CD8-positive, alpha-beta memory T cell (primary cell): ENCODE measurements around the gene RIN3. TPM values are rescaled to one million over a fixed set of nuclear protein-coding genes. Genes with fewer than 3 reads are reported as not detected.
A peak's percentile ranks its signal among the peaks of the same experiment; 100 is the strongest.

ENCODE experiments used
- CTCF ChIA-PET: fragments of 350-600 bp; sonication (Branson Sonifier 250); formaldehyde crosslinking; loops from one replicate; lab custom pipeline; 2021; ENCODE audit warnings: antibody characterized with exemption; lab: Charles Lee
- POLR2A ChIA-PET: fragments of 350-600 bp; sonication (Branson Sonifier 250); formaldehyde crosslinking; loops from one replicate; lab custom pipeline; 2021; ENCODE audit warnings: antibody characterized with exemption; lab: Charles Lee
- DNase-seq, 5 donors: peaks; one replicate each; pipeline versions ENCODE4 v3.0.0 to v3.0.0-alpha.2; 2020 to 2022; ENCODE audit warnings: mixed read lengths in 1 of 5
- H3K27ac ChIP-seq: one replicate; pipeline ENCODE4 v1.7.0; 2013; ENCODE audit warnings: low read depth, mild to moderate bottlenecking, low read length, moderate library complexity
- H3K27me3 ChIP-seq: 2 replicates; pipeline ENCODE4 v1.7.0; 2013; ENCODE audit warnings: low read length, mild to moderate bottlenecking; ENCODE audit not compliant: insufficient read depth, poor library complexity, severe bottlenecking
- H3K36me3 ChIP-seq: 2 replicates; pipeline ENCODE4 v1.7.0; 2013; ENCODE audit warnings: mild to moderate bottlenecking, low read length, moderate library complexity; ENCODE audit not compliant: insufficient read depth
- H3K4me1 ChIP-seq: 2 replicates; pipeline ENCODE4 v1.7.0; 2013; ENCODE audit warnings: mild to moderate bottlenecking, low read length, moderate library complexity; ENCODE audit not compliant: insufficient read depth
- H3K4me3 ChIP-seq: 2 replicates; pipeline ENCODE4 v1.7.0; 2013; ENCODE audit warnings: mild to moderate bottlenecking, low read length
- H3K9me3 ChIP-seq: 2 replicates; pipeline ENCODE4 v1.7.0; 2013; ENCODE audit warnings: mild to moderate bottlenecking, low read length
- H3K27ac Mint-ChIP-seq, 8 donors: one replicate each; pipeline ENCODE4 v1.8.0; 2020 to 2021; ENCODE audit warnings: mixed read lengths in 8 of 8, mild to moderate bottlenecking in 6 of 8, inconsistent platforms in 3 of 8, moderate library complexity in 3 of 8
- H3K27me3 Mint-ChIP-seq, 2 donors: one replicate each; pipeline ENCODE4 v1.8.0; 2020 to 2021; ENCODE audit warnings: mixed read lengths in 2 of 2, mild to moderate bottlenecking in 1 of 2, moderate library complexity in 1 of 2
- H3K36me3 Mint-ChIP-seq, 3 donors: one replicate each; pipeline ENCODE4 v1.8.0; 2020 to 2021; ENCODE audit warnings: mixed read lengths in 3 of 3, inconsistent platforms in 1 of 3, mild to moderate bottlenecking in 1 of 3
- H3K4me1 Mint-ChIP-seq, 3 donors: one replicate each; pipeline ENCODE4 v1.8.0; 2020 to 2021; ENCODE audit warnings: mixed read lengths in 3 of 3, inconsistent platforms in 1 of 3, mild to moderate bottlenecking in 1 of 3
- H3K4me3 Mint-ChIP-seq, 7 donors: one replicate each; pipeline ENCODE4 v1.8.0; 2020 to 2021; ENCODE audit warnings: mixed read lengths in 7 of 7, mild to moderate bottlenecking in 6 of 7, moderate library complexity in 4 of 7, inconsistent platforms in 2 of 7
- H3K9me3 Mint-ChIP-seq, 5 donors: one replicate each; pipeline ENCODE4 v1.8.0; 2020 to 2022; ENCODE audit warnings: mixed read lengths in 5 of 5, mild to moderate bottlenecking in 3 of 5, moderate library complexity in 2 of 5, inconsistent platforms in 1 of 5
- polyA plus RNA-seq: library from polyadenylated mRNA; unstranded; fragments of 300-500 nt; fragmentation: Illumina TruSeq; gene quantifications from one replicate; pipeline ENCODE4 v1.2.3, GENCODE V29; 2021
- total RNA-seq, 2 experiments: library from RNA; stranded (reverse); gene quantifications; one replicate each; pipeline ENCODE4 v1.2.3, GENCODE V29; 2021

Gene RIN3
- total and polyA plus RNA-seq, 3 experiments from 2014 or later = 31.9 to 47.4 (median 46.0) TPM

GRCh38 chr14:92556863-92557543, 43.4 kb downstream of the RIN3 start:
- peak overlapping the region in 2 of 7 donors; percentile 61 to 89 for H3K4me3 Mint-ChIP-seq
- CTCF ChIA-PET = interaction anchor here (0.8 kb wide), 1 partner anchor 46 kb away, joined by 3 read pairs; no protein-coding TSS in a partner anchor
- POLR2A ChIA-PET = no interaction called here

DNA sequence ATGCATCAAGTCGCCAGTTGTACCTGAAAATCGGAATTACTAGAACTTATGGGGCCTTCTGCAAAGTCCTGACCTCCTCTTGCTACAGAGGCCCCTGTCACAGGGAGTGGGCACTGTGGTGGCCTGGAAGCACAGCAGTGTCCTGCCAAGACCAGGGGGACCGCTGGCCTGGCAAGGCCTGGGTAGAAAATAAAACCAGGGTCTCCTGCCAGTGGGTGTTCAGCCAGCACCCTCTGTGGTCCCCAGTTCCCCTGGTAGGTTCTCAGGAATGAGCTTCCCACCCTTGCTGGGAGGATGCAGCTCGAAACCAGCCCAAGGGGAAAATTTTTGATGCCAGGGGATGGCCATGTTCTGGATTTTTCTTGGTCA, 43.9 kb downstream of the RIN3 start:
- Histone ChIP-seq H3K4me3 (no peak overlapping the region), H3K27ac (no peak overlapping the region), H3K27me3 (no peaks in the 10 kb centered on the region), H3K36me3 (no peaks in the 10 kb centered on the region), H3K4me1 (peaks cover 31% of the 10 kb centered on the region), H3K9me3 (no peaks in the 10 kb centered on the region)
- no peaks in the 10 kb centered on the region for H3K9me3 Mint-ChIP-seq
- peaks cover 0 to 1% of the 10 kb centered on the region in 2 donors for H3K27me3 Mint-ChIP-seq
- H3K36me3 Mint-ChIP-seq = peaks cover 11 to 54% (median 19%) of the 10 kb centered on the region in 3 donors
- ChIA-PET POLR2A (no interaction called here), CTCF (interaction anchor here (0.8 to 1.9 kb wide), 2 partner anchors 10 to 46 kb away, joined by 3 to 5 read pairs; no protein-coding TSS in a partner anchor)
- H3K27ac Mint-ChIP-seq = peak overlapping the region in 3 of 8 donors; percentile 52 to 58 (median 55)
- no peak overlapping the region for H3K4me3 Mint-ChIP-seq
- H3K4me1 Mint-ChIP-seq = peaks cover 39 to 53% (median 45%) of the 10 kb centered on the region in 3 donors
- DNase-seq = no peak

More at GRCh38 chr14:92556863-92557543, 43.4 kb downstream of the RIN3 start:
- peak in 1 of 5 donors; percentile 62 for DNase-seq
- no peak overlapping the region for H3K27ac ChIP-seq
- Mint-ChIP-seq H3K4me1 (peaks cover 38 to 53% (median 44%) of the 10 kb centered on the region in 3 donors), H3K27me3 (peaks cover 0 to 1% of the 10 kb centered on the region in 2 donors), H3K27ac (peak overlapping the region in 4 of 8 donors; percentile 52 to 75 (median 55)), H3K9me3 (no peaks in the 10 kb centered on the region), H3K36me3 (peaks cover 11 to 49% (median 19%) of the 10 kb centered on the region in 3 donors)
- H3K4me1 ChIP-seq = peaks cover 37% of the 10 kb centered on the region
- no peak overlapping the region for H3K4me3 ChIP-seq
- H3K27me3 ChIP-seq = no peaks in the 10 kb centered on the region
- H3K36me3 ChIP-seq = no peaks in the 10 kb centered on the region
- no peaks in the 10 kb centered on the region for H3K9me3 ChIP-seq

- Mint-ChIP-seq H3K27me3 (peaks cover 0 to 1% of the 10 kb centered on the region in 2 donors), H3K9me3 (no peaks in the 10 kb centered on the region), H3K27ac (peak overlapping the region in 2 of 8 donors; percentile 41 to 62), H3K4me1 (peaks cover 42 to 53% (median 43%) of the 10 kb centered on the region in 3 donors), H3K4me3 (no peak overlapping the region), H3K36me3 (peaks cover 11 to 60% (median 19%) of the 10 kb centered on the region in 3 donors)
- Histone ChIP-seq H3K27me3 (no peaks in the 10 kb centered on the region), H3K36me3 (no peaks in the 10 kb centered on the region), H3K4me1 (peaks cover 30% of the 10 kb centered on the region), H3K27ac (no peak overlapping the region), H3K9me3 (no peaks in the 10 kb centered on the region), H3K4me3 (no peak overlapping the region)
- ChIA-PET POLR2A (no interaction called here), CTCF (interaction anchor here (0.8 to 1.9 kb wide), 2 partner anchors 11 to 45 kb away, joined by 3 to 5 read pairs; no protein-coding TSS in a partner anchor)
- DNase-seq = no peak
Observed at GRCh38 chr14:92558319-92558718, 44.7 kb downstream of the RIN3 start.

DNA sequence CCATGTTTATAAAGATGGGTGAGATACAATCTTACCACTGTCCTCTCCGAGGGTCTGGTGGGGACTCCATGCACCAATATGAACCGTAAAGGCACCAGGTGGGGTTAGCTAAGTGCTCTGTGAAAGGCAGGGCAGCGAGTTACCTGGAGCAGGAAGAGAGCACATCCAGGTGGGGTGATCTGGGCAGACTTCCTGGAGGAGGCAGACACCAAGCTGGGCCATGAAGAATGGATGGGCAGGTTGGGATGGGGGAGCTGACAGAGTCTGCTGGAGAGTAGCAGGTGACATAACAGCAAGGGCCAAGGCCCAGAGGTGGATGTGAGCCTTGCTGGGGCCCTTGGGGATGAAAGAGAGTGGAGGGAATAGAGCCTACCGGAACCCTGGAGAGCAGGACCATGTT, 45.9 kb downstream of the RIN3 start:
- Histone ChIP-seq H3K36me3 (no peaks in the 10 kb centered on the region), H3K27ac (no peak overlapping the region), H3K4me3 (no peak overlapping the region), H3K9me3 (no peaks in the 10 kb centered on the region), H3K27me3 (no peaks in the 10 kb centered on the region), H3K4me1 (peaks cover 30% of the 10 kb centered on the region)
- H3K4me1 Mint-ChIP-seq = peaks cover 43 to 58% (median 46%) of the 10 kb centered on the region in 3 donors
- H3K27me3 Mint-ChIP-seq = peaks cover 0 to 1% of the 10 kb centered on the region in 2 donors
- H3K9me3 Mint-ChIP-seq = no peaks in the 10 kb centered on the region
- H3K36me3 Mint-ChIP-seq = peaks cover 11 to 68% (median 23%) of the 10 kb centered on the region in 3 donors
- CTCF ChIA-PET = interaction anchor here (1.9 kb wide), 1 partner anchor 12 kb away, joined by 5 read pairs; no protein-coding TSS in a partner anchor
- peak overlapping the region in 6 of 8 donors; percentile 29 to 79 (median 57) for H3K27ac Mint-ChIP-seq
- POLR2A ChIA-PET = no interaction called here
- H3K4me3 Mint-ChIP-seq = no peak overlapping the region
- DNase-seq = no peak

GRCh38 chr14:92560106-92560865, 46.7 kb downstream of the RIN3 start:
- H3K27ac Mint-ChIP-seq = peak overlapping the region in 5 of 8 donors; percentile 10 to 74 (median 66)
- no peaks in the 10 kb centered on the region for H3K9me3 Mint-ChIP-seq
- H3K4me3 ChIP-seq = no peak overlapping the region
- H3K36me3 ChIP-seq = no peaks in the 10 kb centered on the region
- H3K4me1 Mint-ChIP-seq = peaks cover 43 to 57% (median 43%) of the 10 kb centered on the region in 3 donors
- POLR2A ChIA-PET = no interaction called here
- H3K27ac ChIP-seq = no peak overlapping the region
- peaks cover 0 to 1% of the 10 kb centered on the region in 2 donors for H3K27me3 Mint-ChIP-seq
- H3K4me3 Mint-ChIP-seq = no peak overlapping the region
- peaks cover 11 to 71% (median 23%) of the 10 kb centered on the region in 3 donors for H3K36me3 Mint-ChIP-seq
- peaks cover 26% of the 10 kb centered on the region for H3K4me1 ChIP-seq
- no peaks in the 10 kb centered on the region for H3K9me3 ChIP-seq
- CTCF ChIA-PET = no interaction called here
- no peaks in the 10 kb centered on the region for H3K27me3 ChIP-seq
- DNase-seq = peak in 2 of 5 donors; percentile 25 to 48

DNA sequence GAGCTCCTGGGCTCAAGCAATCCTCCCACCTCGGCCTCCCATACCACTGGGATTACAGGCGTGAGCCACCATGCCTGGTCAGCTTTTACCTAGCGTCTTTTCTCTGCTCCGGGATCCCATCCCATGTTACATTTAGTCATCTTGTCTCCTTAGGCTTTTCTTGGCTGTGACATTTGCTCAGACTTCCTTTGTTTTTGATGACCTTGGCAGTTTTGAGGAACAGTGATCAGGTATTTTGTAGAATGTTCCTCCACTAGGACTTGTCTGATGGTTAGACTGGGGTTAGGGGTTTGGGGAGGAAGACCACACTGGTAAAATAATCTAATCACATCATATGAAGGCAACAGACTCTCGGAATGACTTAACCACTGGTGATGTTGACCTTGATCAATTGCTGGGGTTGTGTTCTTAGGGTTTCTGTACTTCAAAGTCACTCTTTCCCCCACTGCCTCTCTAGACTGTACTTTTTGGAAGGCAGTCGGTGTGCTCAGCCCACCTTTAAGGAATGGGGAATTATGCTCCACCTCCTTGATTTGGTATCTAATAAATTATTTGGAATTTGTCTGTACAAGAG, 48.4 kb downstream of the RIN3 start:
- H3K27me3 ChIP-seq = no peaks in the 10 kb centered on the region
- peaks cover 6 to 70% (median 20%) of the 10 kb centered on the region in 3 donors for H3K36me3 Mint-ChIP-seq
- H3K4me1 ChIP-seq = peaks cover 13% of the 10 kb centered on the region
- no peaks in the 10 kb centered on the region for H3K9me3 ChIP-seq
- H3K27ac ChIP-seq = no peak overlapping the region
- peaks cover 0 to under 1% (median 0%) of the 10 kb centered on the region in 5 donors for H3K9me3 Mint-ChIP-seq
- peaks cover 8% of the 10 kb centered on the region for H3K36me3 ChIP-seq
- no peak for DNase-seq
- H3K4me3 Mint-ChIP-seq = no peak overlapping the region
- H3K27ac Mint-ChIP-seq = peak overlapping the region in 4 of 8 donors; percentile 35 to 54 (median 50)
- POLR2A ChIA-PET = no interaction called here
- CTCF ChIA-PET = no interaction called here
- peaks cover 27 to 44% (median 29%) of the 10 kb centered on the region in 3 donors for H3K4me1 Mint-ChIP-seq
- no peak overlapping the region for H3K4me3 ChIP-seq
- peaks cover 0 to 1% of the 10 kb centered on the region in 2 donors for H3K27me3 Mint-ChIP-seq

- peaks cover 32 to 54% (median 35%) of the 10 kb centered on the region in 3 donors for H3K4me1 Mint-ChIP-seq
- CTCF ChIA-PET = interaction anchor here (0.8 to 1.3 kb wide), 2 partner anchors 11 to 13 kb away, joined by 3 read pairs; no protein-coding TSS in a partner anchor
- POLR2A ChIA-PET = interaction anchor here (0.6 kb wide), 1 partner anchor 104 kb away, joined by 3 read pairs; no protein-coding TSS in a partner anchor
Observed at GRCh38 chr14:92563359-92563758, 49.8 kb downstream of the RIN3 start.

More at GRCh38 chr14:92563359-92563758, 49.8 kb downstream of the RIN3 start:
- DNase-seq = no peak
- Histone ChIP-seq H3K36me3 (peaks cover 8% of the 10 kb centered on the region), H3K4me1 (peaks cover 18% of the 10 kb centered on the region), H3K27ac (no peak overlapping the region), H3K27me3 (no peaks in the 10 kb centered on the region), H3K4me3 (no peak overlapping the region), H3K9me3 (no peaks in the 10 kb centered on the region)
- H3K27ac Mint-ChIP-seq = peak overlapping the region in 3 of 8 donors; percentile 22 to 57 (median 41)
- H3K4me3 Mint-ChIP-seq = no peak overlapping the region
- peaks cover 12 to 67% (median 24%) of the 10 kb centered on the region in 3 donors for H3K36me3 Mint-ChIP-seq
- peaks cover 0 to 1% of the 10 kb centered on the region in 2 donors for H3K27me3 Mint-ChIP-seq
- peaks cover 0 to 6% (median 0%) of the 10 kb centered on the region in 5 donors for H3K9me3 Mint-ChIP-seq
